ENCODE measurements around the gene CALHM5.
A peak's percentile ranks its signal among the peaks of the same experiment; 100 is the strongest.

Gene CALHM5

DNA sequence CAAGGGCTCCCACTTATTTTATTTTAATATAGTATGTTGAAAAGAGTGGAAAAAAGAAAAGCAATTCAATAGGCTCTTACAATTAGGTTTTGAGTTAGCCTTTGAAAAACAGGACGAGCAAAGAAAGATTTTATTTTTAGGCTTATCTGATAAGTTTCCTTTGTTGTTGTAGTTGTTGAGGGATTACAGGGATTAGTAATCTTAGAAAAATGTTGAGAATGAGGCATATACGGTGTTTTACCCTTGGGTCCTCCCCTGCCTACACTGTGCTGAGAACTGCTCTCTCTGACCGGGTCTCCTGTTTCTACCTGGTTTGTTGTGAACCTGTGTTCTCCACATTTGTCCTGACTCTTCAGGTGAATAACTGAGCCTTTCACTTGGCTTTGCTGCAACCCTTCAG lies 17.3 kb downstream of the CALHM5 start:
- H3K4me3 ChIP-seq (ENCODE audit: low read depth, low read length) = no peak overlapping the region
- in situ Hi-C loops (cut with HindIII; ENCODE audit: low sequenced_read_pairs) = no loop called here
- TF ChIP-seq, protein P1, sequence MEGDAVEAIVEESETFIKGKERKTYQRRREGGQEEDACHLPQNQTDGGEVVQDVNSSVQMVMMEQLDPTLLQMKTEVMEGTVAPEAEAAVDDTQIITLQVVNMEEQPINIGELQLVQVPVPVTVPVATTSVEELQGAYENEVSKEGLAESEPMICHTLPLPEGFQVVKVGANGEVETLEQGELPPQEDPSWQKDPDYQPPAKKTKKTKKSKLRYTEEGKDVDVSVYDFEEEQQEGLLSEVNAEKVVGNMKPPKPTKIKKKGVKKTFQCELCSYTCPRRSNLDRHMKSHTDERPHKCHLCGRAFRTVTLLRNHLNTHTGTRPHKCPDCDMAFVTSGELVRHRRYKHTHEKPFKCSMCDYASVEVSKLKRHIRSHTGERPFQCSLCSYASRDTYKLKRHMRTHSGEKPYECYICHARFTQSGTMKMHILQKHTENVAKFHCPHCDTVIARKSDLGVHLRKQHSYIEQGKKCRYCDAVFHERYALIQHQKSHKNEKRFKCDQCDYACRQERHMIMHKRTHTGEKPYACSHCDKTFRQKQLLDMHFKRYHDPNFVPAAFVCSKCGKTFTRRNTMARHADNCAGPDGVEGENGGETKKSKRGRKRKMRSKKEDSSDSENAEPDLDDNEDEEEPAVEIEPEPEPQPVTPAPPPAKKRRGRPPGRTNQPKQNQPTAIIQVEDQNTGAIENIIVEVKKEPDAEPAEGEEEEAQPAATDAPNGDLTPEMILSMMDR (IDR thresholded peaks at IDR 0.05; ENCODE audit: low read depth, low read length) = no peak
- peak; percentile 7 for DNase-seq (ENCODE audit: low read depth, low spot score)

DNA sequence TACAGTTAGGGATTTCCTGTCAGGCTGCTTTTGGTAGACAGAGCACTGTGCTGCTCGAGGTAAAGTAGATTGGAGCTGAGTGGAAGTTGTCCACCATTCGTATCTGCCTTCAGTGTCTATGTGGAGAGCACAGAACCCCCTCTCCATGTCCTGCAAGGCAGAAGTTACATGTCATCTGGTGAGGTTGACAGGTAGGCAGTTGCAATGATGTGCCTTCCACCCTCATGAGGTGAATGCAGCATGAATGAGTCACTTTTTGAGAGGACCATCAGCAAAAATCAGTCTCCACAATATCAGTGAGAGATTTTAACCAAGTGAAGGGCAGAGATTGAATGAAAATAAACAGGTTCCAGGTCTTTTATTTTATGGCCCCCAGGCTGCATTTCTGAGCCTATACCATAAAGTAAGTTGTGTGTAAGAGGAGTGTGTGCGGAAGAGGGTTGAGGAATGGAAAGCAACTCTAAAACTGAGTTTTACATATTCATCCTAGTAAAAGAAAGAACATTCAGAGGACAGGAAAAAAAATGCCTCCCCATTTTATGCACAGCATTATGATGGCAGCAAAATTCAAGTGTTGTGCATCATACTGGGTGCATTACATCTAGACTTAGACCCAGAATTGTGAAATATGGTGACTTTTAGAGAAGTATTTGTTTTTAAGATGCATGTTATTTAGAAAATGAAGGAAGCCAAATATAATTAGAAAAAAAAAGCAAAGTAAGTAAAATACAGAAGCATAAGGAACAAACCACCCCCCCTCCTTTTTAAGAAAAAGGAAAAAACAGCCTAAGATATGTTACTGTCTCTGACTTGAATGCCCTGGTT lies 18.2 kb downstream of the CALHM5 start:
- in situ Hi-C loops (cut with HindIII; ENCODE audit: low sequenced_read_pairs) = no loop called here
- DNase-seq (ENCODE audit: low read depth, low spot score) = no peak
- no peak overlapping the region for H3K4me3 ChIP-seq (ENCODE audit: low read depth, low read length)
- TF ChIP-seq, protein P1 (IDR thresholded peaks at IDR 0.05; ENCODE audit: low read depth, low read length) = no peak

DNA sequence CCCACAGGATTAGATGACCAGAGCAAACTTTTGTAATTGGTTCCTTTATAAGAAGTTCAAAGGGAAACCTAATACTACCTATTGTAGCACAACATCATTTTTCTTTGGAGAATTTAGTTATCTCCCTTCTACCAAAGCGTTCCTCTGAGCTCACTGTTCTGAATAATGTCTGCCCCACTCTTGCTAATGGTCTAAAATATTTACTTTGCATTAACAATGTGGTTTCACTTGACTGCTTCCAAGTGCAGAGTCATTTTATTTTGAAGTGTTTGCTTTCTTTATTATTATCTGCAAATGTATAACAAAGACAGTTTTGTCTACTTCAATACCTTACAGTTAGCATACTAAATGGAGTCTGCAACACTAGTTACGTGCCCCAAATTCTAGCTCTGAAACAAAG lies 19.0 kb downstream of the CALHM5 start:
- in situ Hi-C loops (cut with HindIII; ENCODE audit: low sequenced_read_pairs) = no loop called here
- H3K4me3 ChIP-seq (ENCODE audit: low read depth, low read length) = no peak overlapping the region
- TF ChIP-seq, protein P1 (IDR thresholded peaks at IDR 0.05; ENCODE audit: low read depth, low read length) = no peak
- peak; percentile 53 for DNase-seq (ENCODE audit: low read depth, low spot score)

DNA sequence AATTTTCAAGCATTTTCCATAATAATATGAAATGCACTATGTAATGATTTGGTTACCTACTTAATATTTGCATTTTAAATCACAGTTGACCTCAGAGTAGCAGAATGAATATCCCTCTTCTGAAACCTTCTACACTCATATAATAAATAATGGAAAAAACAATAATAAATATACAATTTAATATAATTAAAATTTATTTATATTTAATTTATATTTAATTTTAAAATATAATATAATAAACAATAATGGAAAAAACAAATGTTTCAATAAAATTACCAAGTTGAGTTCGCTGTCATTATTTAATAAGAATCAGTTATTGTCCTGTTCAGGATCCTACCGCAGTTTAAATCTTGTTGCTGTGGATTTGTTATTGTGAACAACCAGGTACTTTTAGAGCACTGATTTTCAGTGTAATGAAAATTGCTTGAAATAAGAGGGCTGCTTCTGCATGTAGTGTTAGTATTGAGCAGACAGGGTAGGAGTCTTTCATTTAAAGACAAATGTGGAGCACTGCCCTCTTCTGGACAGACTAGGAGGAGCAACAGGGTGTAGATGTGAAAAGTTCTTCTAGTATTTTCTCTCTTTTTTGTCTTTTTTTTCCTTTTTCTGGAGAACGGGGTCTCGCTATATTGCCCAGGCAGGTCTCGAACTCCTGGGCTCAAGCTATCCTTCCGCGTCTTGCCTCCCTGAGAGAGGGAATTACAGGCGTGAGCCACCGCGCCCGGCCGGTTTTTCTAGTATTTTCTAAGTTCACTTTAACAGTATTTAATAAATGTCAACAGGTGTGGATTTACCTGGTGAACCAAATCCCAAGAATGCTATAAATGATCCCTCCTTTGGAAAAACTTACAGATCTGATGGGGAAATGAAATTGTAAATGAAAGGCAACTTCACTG lies 20.5 kb downstream of the CALHM5 start:
- in situ Hi-C loops (cut with HindIII; ENCODE audit: low sequenced_read_pairs) = no loop called here
- H3K4me3 ChIP-seq (ENCODE audit: low read depth, low read length) = no peak overlapping the region
- TF ChIP-seq, protein P1 (IDR thresholded peaks at IDR 0.05; ENCODE audit: low read depth, low read length) = peak; percentile 72
- peak; percentile 81 for DNase-seq (ENCODE audit: low read depth, low spot score)

DNA sequence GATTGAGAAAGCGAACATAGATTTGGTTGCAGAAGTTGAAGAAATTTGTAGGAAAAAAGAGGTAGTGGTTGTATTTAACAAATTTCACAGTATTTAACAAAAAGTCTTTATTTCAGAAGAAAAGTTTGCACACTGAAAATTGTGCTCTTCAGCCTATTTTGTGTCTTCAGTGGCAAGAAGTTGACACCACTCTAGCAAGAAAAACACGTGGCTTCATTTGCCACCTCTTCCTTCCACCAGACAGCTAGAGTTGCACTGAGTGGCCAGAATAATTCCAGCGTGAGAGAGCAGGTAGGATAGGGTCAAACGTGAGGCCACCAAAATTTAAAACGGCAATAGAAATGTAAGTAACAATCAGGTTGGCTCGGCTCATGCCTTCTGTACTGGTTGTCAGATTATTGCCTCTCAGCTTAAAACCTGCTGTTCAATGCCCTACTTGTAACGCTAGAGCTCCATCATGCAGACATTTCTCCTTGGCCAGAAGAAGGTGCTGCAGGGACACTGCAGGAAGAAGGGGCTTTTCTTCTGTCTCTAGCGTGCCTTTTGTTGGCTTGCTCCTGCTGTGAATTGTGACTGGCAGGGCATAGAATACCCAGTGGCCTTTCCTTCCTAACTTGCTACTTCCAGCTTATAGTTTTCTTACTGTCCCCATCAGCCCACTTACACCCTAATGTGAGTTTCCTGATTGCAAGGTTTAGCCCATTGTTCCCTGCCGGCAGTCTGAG lies 22.0 kb downstream of the CALHM5 start:
- no peak for DNase-seq (ENCODE audit: low read depth, low spot score)
- TF ChIP-seq, protein P1 (IDR thresholded peaks at IDR 0.05; ENCODE audit: low read depth, low read length) = peak; percentile 16
- in situ Hi-C loops (cut with HindIII; ENCODE audit: low sequenced_read_pairs) = no loop called here
- no peak overlapping the region for H3K4me3 ChIP-seq (ENCODE audit: low read depth, low read length)

DNA sequence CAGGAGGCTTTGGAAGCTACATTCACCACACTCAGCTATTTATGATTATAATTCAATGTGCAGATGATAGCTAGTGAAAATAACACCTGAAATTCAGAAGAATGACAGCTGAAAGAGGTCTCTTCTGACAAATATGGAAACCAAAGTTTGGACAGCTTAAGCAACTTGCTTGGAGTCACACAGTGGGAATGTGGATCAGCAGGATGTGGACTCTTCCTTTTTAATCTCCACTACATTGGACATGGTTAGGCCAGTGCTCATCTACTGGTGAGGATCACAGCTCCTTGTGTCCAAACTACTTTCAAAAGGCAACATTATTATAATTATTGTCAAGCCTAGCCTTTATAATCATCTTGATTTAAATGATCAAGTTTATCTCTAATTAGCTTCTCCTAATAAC lies 23.7 kb downstream of the CALHM5 start:
- H3K4me3 ChIP-seq (ENCODE audit: low read depth, low read length) = no peak overlapping the region
- TF ChIP-seq, protein P1 (IDR thresholded peaks at IDR 0.05; ENCODE audit: low read depth, low read length) = no peak
- no peak for DNase-seq (ENCODE audit: low read depth, low spot score)
- in situ Hi-C loops (cut with HindIII; ENCODE audit: low sequenced_read_pairs) = no loop called here

Measured in astrocyte of the spinal cord (primary cell).